Large intestine (tissue), 3 donors: Measurements from ENCODE around the gene KIAA1755. TPM values are rescaled to one million over a fixed set of nuclear protein-coding genes. Genes with fewer than 3 reads are reported as not detected.

ENCODE experiments used
- DNase-seq, 2 donors: peaks; one replicate each; pipeline versions ENCODE4 v3.0.0 to v3.0.0-alpha.2; 2013
- H3K27ac ChIP-seq: one replicate; pipeline ENCODE4 v1.5.1; 2013; ENCODE audit warnings: low read length
- H3K27me3 ChIP-seq: 2 replicates; pipeline ENCODE4 v1.6.1; 2013; ENCODE audit warnings: low read length; ENCODE audit not compliant: control insufficient read depth, insufficient read depth
- H3K36me3 ChIP-seq: 2 replicates; pipeline ENCODE4 v1.6.1; 2013; ENCODE audit warnings: low read length; ENCODE audit not compliant: control insufficient read depth, insufficient read depth
- H3K4me1 ChIP-seq: one replicate; pipeline ENCODE4 v1.6.1; 2013; ENCODE audit warnings: low read length; ENCODE audit not compliant: control insufficient read depth, insufficient read depth
- H3K4me3 ChIP-seq: one replicate; pipeline ENCODE4 v1.5.1; 2013; ENCODE audit warnings: low read length
- H3K9me3 ChIP-seq: one replicate; pipeline ENCODE4 v1.6.1; 2013; ENCODE audit warnings: mild to moderate bottlenecking, low read depth, low read length, moderate library complexity; ENCODE audit not compliant: control insufficient read depth
- WGBS: methylation state at CpG from one replicate; pipeline ENCODE4 v1.1.5; 2013; ENCODE audit warnings: low lambda C conversion rate; ENCODE audit not compliant: insufficient coverage; 5-methylcytosine and 5-hydroxymethylcytosine counted together
- polyA plus RNA-seq: library from polyadenylated mRNA; unstranded; fragments of 120-200 nt; gene quantifications from one replicate; pipeline ENCODE4 v1.2.1, GENCODE V29; 2013

KIAA1755 gene
- polyA plus RNA-seq, 1 donor, result 8.4 TPM

GRCh38 chr20:38196076-38196475, 64.5 kb downstream of the KIAA1755 start:
- WGBS, result no CpG with 5 or more reads among the region's 4 CpGs
- Histone ChIP-seq H3K36me3 (no peaks in the 10 kb centered on the region), H3K9me3 (no peaks in the 10 kb centered on the region), H3K4me3 (no peak overlapping the region), H3K27ac (no peak overlapping the region), H3K4me1 (no peaks in the 10 kb centered on the region), H3K27me3 (no peaks in the 10 kb centered on the region)
- DNase-seq, result no peak

- Histone ChIP-seq H3K36me3 (no peaks in the 10 kb centered on the region), H3K27ac (no peak overlapping the region), H3K9me3 (no peaks in the 10 kb centered on the region), H3K27me3 (no peaks in the 10 kb centered on the region), H3K4me3 (no peak overlapping the region), H3K4me1 (no peaks in the 10 kb centered on the region)
- DNase-seq, result no peak
- no CpG with 5 or more reads among the region's 7 CpGs for WGBS
These were observed 65.0 kb downstream of the KIAA1755 start for GRCh38 chr20:38195521-38195920.

- Histone ChIP-seq H3K27me3 (no peaks in the 10 kb centered on the region), H3K9me3 (no peaks in the 10 kb centered on the region), H3K27ac (no peak overlapping the region), H3K4me1 (no peaks in the 10 kb centered on the region), H3K36me3 (no peaks in the 10 kb centered on the region), H3K4me3 (no peak overlapping the region)
- DNase-seq, result no peak
- WGBS, result no CpG with 5 or more reads among the region's 5 CpGs
These were observed 65.5 kb downstream of the KIAA1755 start for GRCh38 chr20:38194971-38195504.

- Histone ChIP-seq H3K4me3 (no peak overlapping the region), H3K27ac (no peak overlapping the region), H3K27me3 (no peaks in the 10 kb centered on the region), H3K9me3 (no peaks in the 10 kb centered on the region), H3K4me1 (no peaks in the 10 kb centered on the region), H3K36me3 (no peaks in the 10 kb centered on the region)
- WGBS, result no CpG with 5 or more reads among the region's 4 CpGs
- DNase-seq, result no peak
These were observed 66.9 kb downstream of the KIAA1755 start for GRCh38 chr20:38193586-38194105.

- no peaks in the 10 kb centered on the region for H3K36me3 ChIP-seq
- no peak overlapping the region for H3K27ac ChIP-seq
- DNase-seq, result no peak
- no peaks in the 10 kb centered on the region for H3K4me1 ChIP-seq
- WGBS, result no CpG with 5 or more reads among the region's 9 CpGs
- no peak overlapping the region for H3K4me3 ChIP-seq
- no peaks in the 10 kb centered on the region for H3K27me3 ChIP-seq
- no peaks in the 10 kb centered on the region for H3K9me3 ChIP-seq
These were observed 68.1 kb downstream of the KIAA1755 start for GRCh38 chr20:38192323-38192885.

GRCh38 chr20:38191654-38192053, 68.9 kb downstream of the KIAA1755 start:
- Histone ChIP-seq H3K4me3 (no peak overlapping the region), H3K4me1 (no peaks in the 10 kb centered on the region), H3K27me3 (no peaks in the 10 kb centered on the region), H3K9me3 (no peaks in the 10 kb centered on the region), H3K27ac (no peak overlapping the region), H3K36me3 (no peaks in the 10 kb centered on the region)
- no peak for DNase-seq
- 100% methylated on average over 1 of the region's 5 CpGs for WGBS

- no peak for DNase-seq
- H3K9me3 ChIP-seq, result no peaks in the 10 kb centered on the region
- no CpG with 5 or more reads among the region's 3 CpGs for WGBS
- no peaks in the 10 kb centered on the region for H3K4me1 ChIP-seq
- no peak overlapping the region for H3K27ac ChIP-seq
- no peak overlapping the region for H3K4me3 ChIP-seq
- H3K36me3 ChIP-seq, result no peaks in the 10 kb centered on the region
- no peaks in the 10 kb centered on the region for H3K27me3 ChIP-seq
These were observed 69.6 kb downstream of the KIAA1755 start for GRCh38 chr20:38190936-38191371.

- Histone ChIP-seq H3K4me1 (no peaks in the 10 kb centered on the region), H3K27ac (no peak overlapping the region), H3K4me3 (no peak overlapping the region), H3K27me3 (no peaks in the 10 kb centered on the region), H3K36me3 (no peaks in the 10 kb centered on the region), H3K9me3 (no peaks in the 10 kb centered on the region)
- no CpG with 5 or more reads among the region's 6 CpGs for WGBS
- DNase-seq, result no peak
These were observed 70.4 kb downstream of the KIAA1755 start for GRCh38 chr20:38190166-38190565.

- no peaks in the 10 kb centered on the region for H3K4me1 ChIP-seq
- H3K27me3 ChIP-seq, result no peaks in the 10 kb centered on the region
- no peak for DNase-seq
- no peak overlapping the region for H3K4me3 ChIP-seq
- no CpG with 5 or more reads among the region's 5 CpGs for WGBS
- no peaks in the 10 kb centered on the region for H3K36me3 ChIP-seq
- H3K27ac ChIP-seq, result no peak overlapping the region
- no peaks in the 10 kb centered on the region for H3K9me3 ChIP-seq
These were observed 73.0 kb downstream of the KIAA1755 start for GRCh38 chr20:38187517-38187916.

DNA sequence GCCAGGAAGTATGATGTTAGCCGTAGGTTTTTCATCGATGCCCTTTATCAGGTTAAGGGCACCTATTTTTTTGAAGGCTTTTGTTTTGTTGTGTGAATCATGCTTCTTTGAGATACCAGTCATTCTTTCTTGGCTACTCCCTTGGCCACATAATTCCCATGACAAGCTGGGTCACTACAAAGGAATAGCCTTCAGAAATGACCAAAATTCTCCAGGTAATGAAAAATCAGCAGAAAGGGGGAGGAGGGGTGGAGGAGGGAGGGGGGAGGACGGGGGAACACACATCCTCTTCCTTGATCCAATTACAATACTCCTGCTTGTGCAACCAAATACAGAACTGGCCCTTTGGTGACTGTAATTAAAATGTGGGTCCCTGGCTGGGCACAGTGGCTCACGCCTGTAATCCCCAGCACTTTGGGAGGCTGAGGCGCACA, 73.7 kb downstream of the KIAA1755 start:
- WGBS, result 80% methylated on average over 1 of the region's 5 CpGs
- H3K36me3 ChIP-seq, result no peaks in the 10 kb centered on the region
- no peak overlapping the region for H3K27ac ChIP-seq
- no peaks in the 10 kb centered on the region for H3K4me1 ChIP-seq
- H3K9me3 ChIP-seq, result no peaks in the 10 kb centered on the region
- no peak overlapping the region for H3K4me3 ChIP-seq
- H3K27me3 ChIP-seq, result peaks cover 2% of the 10 kb centered on the region
- DNase-seq, result no peak

- peaks cover 2% of the 10 kb centered on the region for H3K27me3 ChIP-seq
- H3K36me3 ChIP-seq, result no peaks in the 10 kb centered on the region
- WGBS, result no CpG with 5 or more reads among the region's 8 CpGs
- no peak overlapping the region for H3K4me3 ChIP-seq
- H3K9me3 ChIP-seq, result no peaks in the 10 kb centered on the region
- DNase-seq, result no peak
- no peaks in the 10 kb centered on the region for H3K4me1 ChIP-seq
- no peak overlapping the region for H3K27ac ChIP-seq
These were observed 76.4 kb downstream of the KIAA1755 start for GRCh38 chr20:38184101-38184500.
